Breast epithelium (tissue), 4 donors: ENCODE measurements around the gene PPM1H. TPM values are rescaled to one million over a fixed set of nuclear protein-coding genes. Genes with fewer than 3 reads are reported as not detected.

ENCODE experiments used
- DNase-seq, 2 donors: peaks; one replicate each; pipeline ENCODE4 v3.0.0-alpha.2; 2019; ENCODE audit warnings: low spot score in 2 of 2
- H3K27ac ChIP-seq, 2 donors: fragments of 200-600 bp; sonication (generic) in 1 of 2; one replicate each; pipeline ENCODE4 v1.5.1; 2016 to 2019; ENCODE audit warnings: mild to moderate bottlenecking in 1 of 2
- H3K27me3 ChIP-seq, 2 donors: fragments of 200-600 bp; sonication (generic) in 1 of 2; one replicate each; pipeline versions ENCODE4 v1.5.1 to v1.6.0; 2017 to 2019; ENCODE audit warnings: control low read depth in 1 of 2, mild to moderate bottlenecking in 1 of 2
- H3K36me3 ChIP-seq: fragments of 200-600 bp; one replicate; pipeline ENCODE4 v1.5.1; 2019
- H3K4me1 ChIP-seq, 2 donors: fragments of 200-600 bp; sonication (generic); one replicate each; pipeline ENCODE4 v1.5.1; 2016 to 2019; ENCODE audit warnings: control low read depth in 1 of 2
- H3K4me3 ChIP-seq, 3 donors: fragments of 200-600 bp; sonication (generic); 1 replicate in 2 of 3; 2 replicates in 1 of 3; pipeline ENCODE4 v1.5.1; 2016 to 2019; ENCODE audit warnings: mild to moderate bottlenecking in 3 of 3, moderate library complexity in 2 of 3
- H3K9me3 ChIP-seq, 2 donors: fragments of 200-600 bp; sonication (generic) in 1 of 2; one replicate each; pipeline ENCODE4 v1.5.1; 2016 to 2019; ENCODE audit warnings: control low read depth in 1 of 2
- CTCF ChIP-seq, 3 donors: fragments of 450-650 bp; IDR thresholded peaks; one replicate each; pipeline ENCODE4 v1.5.1; 2016 to 2017; ENCODE audit warnings: antibody characterized with exemption in 3 of 3, mild to moderate bottlenecking in 3 of 3, moderate library complexity in 3 of 3
- POLR2A ChIP-seq: fragments of 450-650 bp; IDR thresholded peaks from one replicate; pipeline ENCODE4 v1.6.1; 2016; ENCODE audit warnings: antibody characterized with exemption, mild to moderate bottlenecking, moderate library complexity
- POLR2AphosphoS5 ChIP-seq, 3 donors: sonication (generic); formaldehyde crosslinking; IDR thresholded peaks; one replicate each; pipeline ENCODE4 v1.6.1; 2017; ENCODE audit warnings: antibody characterized with exemption in 3 of 3
- intact Hi-C: fragments of 100-400 bp; cut with DNase I; formaldehyde crosslinking; loops from one replicate; pipeline ENCODE4 v1.15.1; 2023; ENCODE audit warnings: low total_unique reads
- total RNA-seq, 3 donors: library from RNA; depleted of rRNA; stranded (reverse); fragments of >200 nt; gene quantifications; one replicate each; pipeline ENCODE4 v1.1.0, GENCODE V29; 2016

PPM1H gene
- total RNA-seq, 3 donors from 2014 or later: 2.2 to 15.4 (median 13.5) TPM

DNA sequence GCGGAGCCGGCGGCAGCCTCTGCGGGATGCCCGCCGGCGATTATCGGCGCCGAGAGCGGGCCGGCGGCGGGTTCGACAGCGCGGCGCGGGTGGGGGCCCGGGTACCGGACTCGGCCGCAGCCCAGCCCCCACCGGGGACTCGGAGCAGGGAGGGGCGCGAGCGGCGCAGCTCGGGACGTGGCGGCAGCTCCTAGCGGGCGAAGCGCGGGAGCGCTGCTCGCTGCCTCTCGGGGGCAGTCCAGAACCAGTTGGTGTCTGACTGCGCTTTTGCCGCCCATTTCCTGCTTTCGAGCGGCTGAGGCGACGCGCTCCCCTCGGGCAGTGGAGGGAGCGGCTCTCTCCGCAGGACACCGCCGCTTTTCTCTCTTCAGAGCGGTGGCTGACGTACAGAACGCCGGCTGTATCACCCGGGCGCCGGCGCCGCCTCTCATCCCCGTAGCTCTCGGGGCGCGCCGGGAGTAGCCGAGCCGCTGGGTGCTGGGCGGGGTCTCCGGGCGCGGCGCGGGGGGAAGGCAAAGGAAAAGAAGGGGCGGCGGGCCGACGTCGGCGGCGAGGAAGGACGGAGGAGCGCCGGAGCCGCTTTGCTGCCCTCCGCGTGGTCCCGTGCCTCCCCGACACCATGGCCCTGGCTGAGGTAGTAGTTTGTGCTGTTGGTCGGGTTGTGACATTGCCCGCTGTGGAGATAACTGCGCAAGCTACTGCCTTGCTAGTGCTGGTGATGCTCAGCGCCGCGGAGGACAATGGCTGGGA is 331.7 kb downstream of the PPM1H start:
- H3K27me3 ChIP-seq: no peaks in the 10 kb centered on the region
- intact Hi-C loops: loop anchor here (5.0 kb wide), 1 partner anchor 189 kb away; no protein-coding TSS in a partner anchor
- no peaks in the 10 kb centered on the region for H3K9me3 ChIP-seq
- peaks cover 0 to 4% of the 10 kb centered on the region in 2 donors for H3K4me1 ChIP-seq
- TF ChIP-seq POLR2AphosphoS5 (IDR thresholded peaks at IDR 0.05) (peak in 2 of 3 donors; percentile 5 to 35), POLR2A (peak; percentile 12), CTCF (IDR thresholded peaks at IDR 0.05) (peak; percentile 7 to 57 (median 52))
- peak overlapping the region; percentile 73 to 85 (median 76) for H3K4me3 ChIP-seq
- peak overlapping the region; percentile 99 to 100 for H3K27ac ChIP-seq
- DNase-seq: peak; percentile 78 to 82
- H3K36me3 ChIP-seq: no peaks in the 10 kb centered on the region

- Histone ChIP-seq H3K27me3 (no peaks in the 10 kb centered on the region), H3K4me3 (peak overlapping the region; percentile 73 to 85 (median 76)), H3K36me3 (no peaks in the 10 kb centered on the region), H3K9me3 (no peaks in the 10 kb centered on the region), H3K4me1 (peaks cover 0 to 4% of the 10 kb centered on the region in 2 donors), H3K27ac (peak overlapping the region; percentile 99 to 100)
- intact Hi-C loops: loop anchor here (5.0 kb wide), 1 partner anchor 190 kb away; no protein-coding TSS in a partner anchor
- peak; percentile 80 to 88 for DNase-seq
- peak; percentile 60 for TF ChIP-seq POLR2A
- TF ChIP-seq POLR2AphosphoS5 (IDR thresholded peaks at IDR 0.05): peak; percentile 74 to 96 (median 93)
- no peak for TF ChIP-seq CTCF (IDR thresholded peaks at IDR 0.05)
These were observed 332.5 kb downstream of the PPM1H start for GRCh38 chr12:62602255-62603060.

DNA sequence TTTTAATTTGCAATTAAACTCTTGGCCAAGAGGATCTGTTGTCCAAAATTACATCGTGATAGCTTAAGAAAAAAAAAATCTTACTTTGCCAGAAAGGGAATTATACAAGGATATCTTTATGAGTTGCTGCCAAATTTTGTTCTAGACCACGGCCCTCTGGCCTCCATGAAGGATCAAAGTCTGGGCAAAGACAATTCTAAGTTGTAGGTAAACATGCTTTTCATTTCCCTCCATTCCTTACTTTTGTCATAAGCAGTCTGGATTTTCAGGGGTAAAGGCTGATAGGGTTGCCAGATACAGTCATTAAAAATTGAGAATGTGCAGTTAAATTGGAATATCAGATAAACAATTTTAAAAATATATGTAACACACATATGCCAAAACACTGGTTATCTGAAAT is 333.2 kb downstream of the PPM1H start:
- no peaks in the 10 kb centered on the region for H3K27me3 ChIP-seq
- H3K4me1 ChIP-seq: peaks cover 0 to 4% of the 10 kb centered on the region in 2 donors
- intact Hi-C loops: loop anchor here (5.0 kb wide), 1 partner anchor 191 kb away; no protein-coding TSS in a partner anchor
- H3K36me3 ChIP-seq: no peaks in the 10 kb centered on the region
- no peak for DNase-seq
- H3K27ac ChIP-seq: peak overlapping the region; percentile 99 to 100
- H3K4me3 ChIP-seq: peak overlapping the region; percentile 73 to 85 (median 76)
- H3K9me3 ChIP-seq: no peaks in the 10 kb centered on the region
- TF ChIP-seq POLR2AphosphoS5 (IDR thresholded peaks at IDR 0.05): no peak
- no peak for TF ChIP-seq POLR2A
- TF ChIP-seq CTCF (IDR thresholded peaks at IDR 0.05): no peak

- TF ChIP-seq CTCF (IDR thresholded peaks at IDR 0.05): peak in 1 of 3 donors; percentile 13
- no peak for TF ChIP-seq POLR2A
- TF ChIP-seq POLR2AphosphoS5 (IDR thresholded peaks at IDR 0.05): no peak
- DNase-seq: no peak
- no peak overlapping the region for H3K27ac ChIP-seq
- no peak overlapping the region for H3K4me3 ChIP-seq
- H3K27me3 ChIP-seq: no peaks in the 10 kb centered on the region
- no peaks in the 10 kb centered on the region for H3K36me3 ChIP-seq
- intact Hi-C loops: loop anchor here (5.0 kb wide), 1 partner anchor 192 kb away; no protein-coding TSS in a partner anchor
- no peaks in the 10 kb centered on the region for H3K4me1 ChIP-seq
- no peaks in the 10 kb centered on the region for H3K9me3 ChIP-seq
These were observed 335.0 kb downstream of the PPM1H start for GRCh38 chr12:62599854-62600437.
